Measurements from ENCODE around the gene ST6GALNAC3.

ST6GALNAC3 gene

DNA sequence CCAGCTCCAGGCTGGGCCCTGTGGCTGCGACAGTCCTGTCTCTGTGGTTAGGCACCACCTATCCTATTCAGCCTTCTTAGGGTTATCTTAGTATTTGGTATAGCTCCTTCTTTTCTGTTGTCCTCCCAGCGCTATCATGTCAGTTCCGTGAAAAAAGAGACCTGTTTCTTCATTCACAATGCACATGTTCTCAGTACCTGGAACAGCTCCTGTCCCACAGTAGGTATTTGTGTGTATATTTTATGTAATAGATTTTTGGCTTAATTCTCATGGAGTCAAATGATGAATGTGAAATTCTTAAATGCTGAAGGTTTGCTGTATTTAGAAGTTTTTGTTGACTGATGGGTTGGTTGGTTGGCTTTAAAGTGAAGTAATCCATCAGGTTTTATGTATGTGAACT, 279.7 kb downstream of the ST6GALNAC3 start:
- DNase-seq (ENCODE audit: low read depth in 1 of 2, low spot score in 1 of 2), result no peak
- in situ Hi-C loops (cut with HindIII; ENCODE audit: low pct_unique_long_range_greater_than_20kb, low sequenced_read_pairs), result no loop called here
- no peak for TF ChIP-seq JUND (IDR thresholded peaks at IDR 0.05; ENCODE audit: low read depth)

DNA sequence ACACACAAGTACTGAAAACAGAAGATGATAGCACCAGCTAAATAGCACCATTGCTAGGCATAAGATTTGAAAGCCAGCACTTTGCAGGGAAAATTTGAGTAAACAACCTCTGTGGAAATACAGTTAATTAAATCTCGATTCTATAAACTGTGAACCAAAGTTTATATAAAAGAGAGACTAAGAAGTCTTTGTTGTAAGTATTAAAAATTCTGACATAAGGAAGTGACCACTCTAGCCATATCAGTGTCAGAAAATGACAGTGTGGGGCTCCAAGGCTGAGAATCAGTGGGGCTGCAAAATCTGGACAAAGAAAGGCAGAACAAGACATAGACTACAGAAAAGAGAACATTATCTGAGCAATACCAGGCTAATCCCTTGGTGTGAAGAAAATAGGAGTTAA, 292.2 kb downstream of the ST6GALNAC3 start:
- no peak for TF ChIP-seq JUND (IDR thresholded peaks at IDR 0.05; ENCODE audit: low read depth)
- no peak for DNase-seq (ENCODE audit: low read depth in 1 of 2, low spot score in 1 of 2)
- in situ Hi-C loops (cut with HindIII; ENCODE audit: low pct_unique_long_range_greater_than_20kb, low sequenced_read_pairs), result no loop called here

DNA sequence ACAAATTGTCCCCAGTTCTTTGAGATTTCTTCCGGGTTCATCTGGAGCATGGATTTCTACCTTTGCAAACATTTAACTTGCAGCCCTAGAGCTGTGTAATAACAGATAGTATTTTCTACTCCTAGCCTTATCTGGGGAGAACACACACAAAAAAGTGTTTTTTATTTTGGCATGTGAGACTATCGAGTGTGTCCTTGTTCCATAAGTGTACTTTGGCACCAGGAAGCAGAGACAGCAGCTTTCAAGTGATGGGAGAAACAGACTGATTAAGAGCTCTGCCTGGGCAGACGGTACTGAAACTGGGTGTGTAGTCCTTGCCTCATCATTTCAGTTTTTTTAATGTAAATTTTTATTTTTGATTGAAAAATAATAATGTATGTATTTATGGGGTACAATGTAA, 297.4 kb downstream of the ST6GALNAC3 start:
- in situ Hi-C loops (cut with HindIII; ENCODE audit: low pct_unique_long_range_greater_than_20kb, low sequenced_read_pairs), result no loop called here
- no peak for TF ChIP-seq JUND (IDR thresholded peaks at IDR 0.05; ENCODE audit: low read depth)
- no peak for DNase-seq (ENCODE audit: low read depth in 1 of 2, low spot score in 1 of 2)

DNA sequence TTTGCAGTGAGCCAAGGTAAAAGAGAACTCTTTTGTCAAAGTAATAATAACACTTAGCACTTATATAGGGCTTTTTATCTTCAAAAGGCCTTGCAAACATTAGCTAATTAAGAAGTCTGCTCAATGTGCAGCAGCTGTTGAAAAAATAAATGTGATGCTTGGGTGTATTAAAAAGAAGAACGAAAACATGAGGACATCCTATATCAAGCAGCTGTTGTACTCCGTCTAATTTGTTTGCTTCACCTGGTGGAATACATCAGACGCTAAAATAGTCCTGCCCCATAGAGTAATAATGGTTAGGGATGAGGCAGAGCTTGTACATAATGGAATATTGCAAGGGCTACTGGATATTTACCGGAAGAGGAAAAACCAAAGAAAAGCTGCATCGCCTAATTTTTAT, 299.5 kb downstream of the ST6GALNAC3 start:
- in situ Hi-C loops (cut with HindIII; ENCODE audit: low pct_unique_long_range_greater_than_20kb, low sequenced_read_pairs), result no loop called here
- no peak for TF ChIP-seq JUND (IDR thresholded peaks at IDR 0.05; ENCODE audit: low read depth)
- DNase-seq (ENCODE audit: low read depth in 1 of 2, low spot score in 1 of 2), result no peak

DNA sequence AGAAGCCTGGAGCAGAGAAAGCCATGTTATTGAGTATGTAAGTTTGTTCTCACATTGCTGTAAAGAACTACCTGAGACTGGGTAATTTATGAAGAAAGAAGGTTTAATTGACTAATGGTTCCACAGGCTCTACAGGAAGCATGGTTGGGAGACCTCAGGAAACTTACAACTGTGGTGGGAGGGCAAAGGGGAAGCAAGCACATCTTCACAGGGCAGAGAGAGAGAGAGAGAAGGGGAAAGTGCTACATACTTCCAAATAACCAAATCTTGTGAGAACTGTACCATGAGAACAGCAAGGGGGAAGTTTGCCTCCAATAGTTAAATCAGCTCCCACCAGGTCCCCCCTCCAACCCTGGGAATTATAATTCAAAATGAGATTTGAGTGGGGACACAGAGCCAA, 302.7 kb downstream of the ST6GALNAC3 start:
- no peak for TF ChIP-seq JUND (IDR thresholded peaks at IDR 0.05; ENCODE audit: low read depth)
- in situ Hi-C loops (cut with HindIII; ENCODE audit: low pct_unique_long_range_greater_than_20kb, low sequenced_read_pairs), result no loop called here

DNA sequence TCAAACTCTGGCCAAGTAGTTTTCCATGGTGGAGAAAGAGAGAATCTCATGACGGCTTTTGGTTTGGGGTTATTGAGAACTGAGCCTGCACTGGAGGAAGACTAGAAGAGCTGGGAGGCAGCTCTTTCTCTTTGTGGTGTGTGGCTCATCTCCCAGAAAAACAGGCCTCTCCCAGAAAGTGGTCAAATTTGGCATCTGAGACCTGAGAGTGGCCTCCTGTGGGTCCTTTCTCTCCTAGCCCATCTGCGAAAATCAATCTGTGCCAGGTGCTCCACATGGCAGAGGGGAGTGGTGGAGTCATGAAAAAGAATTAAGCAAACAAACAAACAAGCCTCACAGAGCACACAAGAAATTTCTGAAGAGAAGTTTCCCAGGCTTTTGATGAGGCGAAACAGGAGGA, 305.0 kb downstream of the ST6GALNAC3 start:
- in situ Hi-C loops (cut with HindIII; ENCODE audit: low pct_unique_long_range_greater_than_20kb, low sequenced_read_pairs), result no loop called here
- no peak for TF ChIP-seq JUND (IDR thresholded peaks at IDR 0.05; ENCODE audit: low read depth)
- DNase-seq (ENCODE audit: low read depth in 1 of 2, low spot score in 1 of 2), result no peak

More for the DNA sequence above, 302.7 kb downstream of the ST6GALNAC3 start:
- no peak for DNase-seq (ENCODE audit: low read depth in 1 of 2, low spot score in 1 of 2)

DNA sequence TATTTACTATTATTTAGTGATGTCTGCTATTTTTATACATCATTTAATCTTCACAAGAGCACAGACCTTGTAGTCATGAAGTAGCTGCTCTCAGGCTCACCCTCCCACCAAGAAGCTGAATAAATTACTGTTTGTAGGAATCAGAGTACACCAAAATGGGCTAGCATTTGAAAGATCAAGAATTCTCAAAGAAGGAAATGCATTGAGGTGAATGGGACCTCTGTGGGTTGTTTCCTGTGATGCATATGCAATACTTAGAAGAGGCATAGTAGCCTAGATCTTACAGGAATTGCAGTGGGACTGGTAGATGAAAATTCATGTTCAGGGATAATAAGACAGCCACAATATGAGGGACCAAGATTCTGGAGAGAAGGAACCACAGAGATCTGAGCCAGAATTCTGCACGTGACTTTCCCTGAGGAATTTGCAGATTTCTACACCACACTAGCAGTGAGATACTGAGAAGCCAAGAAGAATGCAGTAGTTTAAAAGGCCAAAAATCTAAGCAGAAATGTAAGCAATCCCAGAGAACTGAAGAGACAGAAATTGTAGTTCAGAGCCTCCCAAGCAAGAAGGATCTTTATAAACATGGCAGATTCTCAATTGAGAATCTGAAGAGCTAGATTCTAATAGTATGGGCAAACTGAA, 307.0 kb downstream of the ST6GALNAC3 start:
- DNase-seq (ENCODE audit: low read depth in 1 of 2, low spot score in 1 of 2), result no peak
- TF ChIP-seq JUND (IDR thresholded peaks at IDR 0.05; ENCODE audit: low read depth), result no peak
- in situ Hi-C loops (cut with HindIII; ENCODE audit: low pct_unique_long_range_greater_than_20kb, low sequenced_read_pairs), result no loop called here

DNA sequence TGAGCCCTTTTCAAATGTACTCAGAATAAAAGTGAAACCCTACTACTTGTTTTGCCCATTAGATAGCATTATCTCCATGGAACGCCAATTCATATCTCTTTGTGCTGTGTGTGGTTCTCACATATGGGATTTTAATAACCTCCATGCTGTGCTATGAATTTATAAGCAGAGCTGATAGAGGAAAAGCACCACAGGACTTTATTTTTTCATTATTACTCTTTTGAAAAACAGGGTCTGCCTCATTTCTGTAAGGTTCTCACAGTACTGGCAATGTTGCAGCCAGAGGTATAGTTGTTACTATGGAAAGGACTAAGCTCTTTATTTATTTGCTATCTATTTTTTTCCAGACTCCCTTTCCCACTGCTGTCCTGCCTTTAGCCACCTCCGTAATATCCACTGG, 313.7 kb downstream of the ST6GALNAC3 start:
- no peak for TF ChIP-seq JUND (IDR thresholded peaks at IDR 0.05; ENCODE audit: low read depth)
- no peak for DNase-seq (ENCODE audit: low read depth in 1 of 2, low spot score in 1 of 2)

DNA sequence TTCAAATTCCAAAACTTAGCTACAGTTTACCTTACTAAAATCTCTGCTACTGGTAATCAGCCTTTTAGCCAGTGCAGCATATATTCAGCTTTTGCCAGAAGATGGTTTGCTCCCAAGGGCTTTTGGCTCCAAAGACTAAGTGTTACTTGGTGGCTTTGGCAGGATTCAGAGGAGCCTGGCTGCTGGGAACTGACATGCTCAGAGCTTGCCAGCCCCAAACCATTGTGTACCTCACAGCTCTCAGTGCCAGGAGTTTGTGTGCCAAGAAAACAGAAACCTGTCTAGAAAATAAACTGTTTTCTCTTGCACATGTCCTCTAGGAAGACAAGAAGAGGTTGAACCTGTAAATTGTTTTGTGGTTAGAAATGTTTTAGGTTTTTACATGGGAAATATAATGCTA, 315.9 kb downstream of the ST6GALNAC3 start:
- no peak for TF ChIP-seq JUND (IDR thresholded peaks at IDR 0.05; ENCODE audit: low read depth)
- DNase-seq (ENCODE audit: low read depth in 1 of 2, low spot score in 1 of 2), result peak in 1 of 2 experiments; percentile 1
- in situ Hi-C loops (cut with HindIII; ENCODE audit: low pct_unique_long_range_greater_than_20kb, low sequenced_read_pairs), result no loop called here

More for the DNA sequence above, 313.7 kb downstream of the ST6GALNAC3 start:
- in situ Hi-C loops (cut with HindIII; ENCODE audit: low pct_unique_long_range_greater_than_20kb, low sequenced_read_pairs), result no loop called here

DNA sequence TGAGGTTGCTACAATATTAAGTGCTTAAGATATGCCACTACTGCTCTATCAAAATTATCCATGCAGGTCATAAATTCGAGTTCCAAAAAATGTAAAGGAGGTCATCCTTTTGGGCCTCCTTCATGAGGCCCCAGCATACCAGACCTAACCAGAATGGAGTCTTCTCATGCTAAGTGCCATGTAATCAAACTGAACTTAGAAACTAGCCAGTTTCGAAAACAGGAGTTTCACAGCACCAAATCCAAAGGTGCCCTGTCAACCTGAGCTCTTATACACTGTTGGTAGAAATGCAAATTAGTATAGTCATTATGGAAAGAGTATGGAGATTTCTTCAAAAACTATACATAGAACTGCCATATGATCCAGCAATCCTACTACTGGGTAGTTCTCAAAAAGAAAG, 320.5 kb downstream of the ST6GALNAC3 start:
- no peak for TF ChIP-seq JUND (IDR thresholded peaks at IDR 0.05; ENCODE audit: low read depth)
- DNase-seq (ENCODE audit: low read depth in 1 of 2, low spot score in 1 of 2), result no peak
- in situ Hi-C loops (cut with HindIII; ENCODE audit: low pct_unique_long_range_greater_than_20kb, low sequenced_read_pairs), result no loop called here

DNA sequence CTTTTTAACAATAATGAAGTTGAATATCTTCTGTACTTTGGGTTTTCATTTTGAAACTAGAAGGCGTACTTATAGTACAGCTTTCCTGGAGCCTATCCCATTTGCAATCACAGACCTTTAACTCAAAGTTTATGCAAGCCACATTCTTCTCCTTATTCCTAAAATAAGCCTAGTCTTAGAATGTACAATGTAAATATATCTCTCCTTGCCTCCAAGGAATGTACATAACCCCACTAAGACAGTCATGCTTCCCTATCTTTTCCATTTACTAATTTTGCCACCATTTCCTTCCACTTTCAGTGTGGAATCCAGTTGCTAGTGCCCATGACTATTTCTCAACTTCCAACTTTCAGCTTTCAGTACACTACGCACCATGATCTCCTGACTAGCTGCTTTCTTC, 327.6 kb downstream of the ST6GALNAC3 start:
- no peak for DNase-seq (ENCODE audit: low read depth in 1 of 2, low spot score in 1 of 2)
- TF ChIP-seq JUND (IDR thresholded peaks at IDR 0.05; ENCODE audit: low read depth), result no peak
- in situ Hi-C loops (cut with HindIII; ENCODE audit: low pct_unique_long_range_greater_than_20kb, low sequenced_read_pairs), result no loop called here

DNA sequence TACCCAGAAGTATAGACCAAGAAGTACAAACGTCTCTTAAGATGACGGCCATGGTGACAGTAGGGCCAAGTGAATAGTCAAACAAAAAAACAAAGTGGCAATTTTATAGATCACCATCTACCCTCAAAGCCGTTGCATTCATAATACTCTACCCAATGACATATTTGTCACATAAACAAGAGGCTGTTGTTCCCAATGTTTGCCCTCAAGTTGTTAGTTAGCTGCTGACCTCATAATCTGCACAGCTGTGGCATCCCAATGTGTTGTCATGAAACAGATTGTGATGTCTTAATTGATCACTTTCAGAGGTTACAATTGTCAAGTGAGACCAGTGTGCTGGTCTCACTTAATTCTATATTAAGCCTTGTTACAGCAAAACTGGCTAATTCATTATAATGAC, 333.8 kb downstream of the ST6GALNAC3 start:
- DNase-seq (ENCODE audit: low read depth in 1 of 2, low spot score in 1 of 2), result no peak
- TF ChIP-seq JUND (IDR thresholded peaks at IDR 0.05; ENCODE audit: low read depth), result no peak
- in situ Hi-C loops (cut with HindIII; ENCODE audit: low pct_unique_long_range_greater_than_20kb, low sequenced_read_pairs), result no loop called here

DNA sequence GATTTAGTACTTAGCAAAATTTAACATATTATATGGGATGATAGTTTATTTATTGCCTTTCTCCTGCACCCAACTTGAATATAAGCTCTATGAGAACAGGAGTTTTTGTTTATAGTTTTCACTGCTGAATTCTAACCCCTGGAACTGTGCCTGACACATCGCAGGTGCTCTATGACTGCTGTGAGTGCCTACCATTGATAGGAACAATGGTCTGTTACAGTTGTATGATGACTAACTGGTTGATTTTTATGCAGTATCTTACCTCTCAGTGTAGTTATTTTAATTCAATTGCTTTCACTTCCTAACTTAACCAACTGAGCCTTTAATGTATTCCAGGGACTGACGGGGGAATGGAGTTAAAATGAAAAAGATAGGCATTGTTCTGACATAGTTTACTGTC, 336.0 kb downstream of the ST6GALNAC3 start:
- TF ChIP-seq JUND (IDR thresholded peaks at IDR 0.05; ENCODE audit: low read depth), result no peak
- in situ Hi-C loops (cut with HindIII; ENCODE audit: low pct_unique_long_range_greater_than_20kb, low sequenced_read_pairs), result no loop called here
- no peak for DNase-seq (ENCODE audit: low read depth in 1 of 2, low spot score in 1 of 2)

DNA sequence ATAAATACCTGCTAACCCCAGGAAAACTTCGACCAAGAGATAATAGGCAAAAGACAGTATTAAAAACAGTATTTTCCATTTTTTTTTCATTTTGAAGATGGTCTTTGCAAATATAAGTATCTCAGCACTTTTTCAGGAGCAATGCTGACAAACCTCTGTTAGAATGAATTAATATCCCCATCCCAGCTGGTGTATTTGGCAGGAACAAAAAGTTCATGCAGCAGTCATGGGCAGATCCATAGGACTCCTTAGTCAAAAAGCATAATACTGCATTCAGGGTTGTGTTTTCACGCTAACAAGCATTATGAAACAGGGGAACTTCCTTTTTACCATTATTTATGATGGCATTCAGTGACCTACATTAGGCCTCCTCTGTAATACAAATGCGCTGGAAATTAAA, 344.0 kb downstream of the ST6GALNAC3 start:
- in situ Hi-C loops (cut with HindIII; ENCODE audit: low pct_unique_long_range_greater_than_20kb, low sequenced_read_pairs), result no loop called here
- TF ChIP-seq JUND (IDR thresholded peaks at IDR 0.05; ENCODE audit: low read depth), result no peak
- DNase-seq (ENCODE audit: low read depth in 1 of 2, low spot score in 1 of 2), result no peak

All from T47D (cell line).